Subcutaneous adipose tissue (tissue), 4 donors: Measurements from ENCODE around the gene TMEM234. TPM values are rescaled to one million over a fixed set of nuclear protein-coding genes. Genes with fewer than 3 reads are reported as not detected.

Experiments used
- CTCF ChIP-seq: fragments of 450-650 bp; IDR thresholded peaks from one replicate; pipeline ENCODE4 v1.5.1; 2016; ENCODE audit warnings: low read depth, mild to moderate bottlenecking, control low read depth, antibody characterized with exemption, moderate library complexity
- total RNA-seq, 4 donors: library from RNA; depleted of rRNA; stranded (reverse); fragments of >200 nt; gene quantifications; one replicate each; pipeline ENCODE4 v1.1.0, GENCODE V29; 2016

TMEM234 gene
- total RNA-seq, 4 donors from 2014 or later = 7.0 to 18.6 (median 9.4) TPM

DNA sequence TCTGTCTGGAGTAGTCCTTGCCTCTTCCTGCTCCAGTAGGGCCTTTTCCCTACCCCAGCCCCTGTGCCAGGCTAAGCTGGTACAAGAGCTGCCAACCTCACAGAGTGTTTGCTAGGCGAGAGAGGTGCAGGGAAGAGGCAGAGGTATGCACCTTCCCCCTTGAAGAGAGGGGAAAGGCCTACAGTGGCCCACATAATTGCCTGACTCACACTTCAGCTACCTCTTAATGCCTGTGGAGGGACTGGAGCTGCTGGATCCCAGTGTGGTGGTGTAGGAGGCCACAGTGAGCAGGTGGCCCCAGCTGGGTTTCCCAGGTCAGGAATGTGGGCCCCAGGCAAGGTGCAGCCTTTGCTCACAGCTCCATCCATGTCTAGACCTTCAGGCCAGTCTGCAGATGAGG, 25.1 kb downstream of the TMEM234 start:
- TF ChIP-seq CTCF = no peak

DNA sequence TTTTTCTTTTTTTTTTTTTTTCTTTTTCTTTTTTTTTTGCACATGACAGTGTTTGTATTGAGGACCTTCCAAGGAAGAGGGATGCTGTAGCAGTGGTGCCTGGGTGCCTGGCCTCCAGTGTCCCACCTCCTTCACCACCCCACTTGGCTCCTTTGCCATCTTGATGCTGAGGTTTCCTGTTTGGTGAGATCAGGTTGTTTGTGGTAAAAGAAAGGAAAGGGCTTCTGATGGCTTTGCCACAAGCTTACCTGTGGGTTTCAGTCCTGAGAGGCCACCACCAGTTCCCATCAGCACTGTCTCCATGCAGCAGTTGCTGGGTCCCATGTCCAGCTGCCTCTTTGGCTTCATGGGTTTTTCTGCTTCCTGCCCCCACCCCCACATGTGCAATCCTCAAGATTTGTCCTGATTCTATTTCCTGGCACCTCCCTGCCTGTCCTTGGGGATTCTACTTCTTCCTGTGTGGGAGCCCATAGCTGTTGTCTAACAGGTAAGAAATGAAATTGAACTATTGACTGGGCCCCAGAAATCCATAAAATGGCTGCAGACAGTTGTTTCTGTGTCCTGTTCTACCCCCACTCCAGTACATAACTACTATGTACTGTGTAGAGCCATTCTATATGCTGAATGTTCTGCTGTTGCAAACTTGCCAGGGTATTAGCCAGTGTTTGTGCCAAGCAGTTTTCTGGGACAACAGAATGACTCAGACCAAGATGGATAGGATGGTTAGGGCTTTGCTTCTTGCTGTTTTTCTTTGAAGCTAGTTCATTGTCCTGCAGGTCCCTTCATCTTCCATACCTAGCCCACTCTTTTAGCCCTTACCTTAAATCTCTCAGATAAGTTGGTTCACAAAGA, 26.0 kb downstream of the TMEM234 start:
- TF ChIP-seq CTCF = no peak

GRCh38 chr1:32195531-32195930, 26.6 kb downstream of the TMEM234 start:
- TF ChIP-seq CTCF = no peak

DNA sequence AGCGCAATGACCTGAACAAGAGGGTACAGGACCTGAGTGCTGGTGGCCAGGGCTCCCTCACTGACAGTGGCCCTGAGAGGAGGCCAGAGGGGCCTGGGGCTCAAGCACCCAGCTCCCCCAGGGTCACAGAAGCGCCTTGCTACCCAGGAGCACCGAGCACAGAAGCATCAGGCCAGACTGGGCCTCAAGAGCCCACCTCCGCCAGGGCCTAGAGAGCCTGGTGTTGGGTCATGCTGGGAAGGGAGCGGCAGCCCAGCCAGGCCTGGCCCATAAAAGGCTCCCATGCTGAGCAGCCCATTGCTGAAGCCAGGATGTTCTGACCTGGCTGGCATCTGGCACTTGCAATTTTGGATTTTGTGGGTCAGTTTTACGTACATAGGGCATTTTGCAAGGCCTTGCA, 27.2 kb downstream of the TMEM234 start:
- TF ChIP-seq CTCF = no peak

DNA sequence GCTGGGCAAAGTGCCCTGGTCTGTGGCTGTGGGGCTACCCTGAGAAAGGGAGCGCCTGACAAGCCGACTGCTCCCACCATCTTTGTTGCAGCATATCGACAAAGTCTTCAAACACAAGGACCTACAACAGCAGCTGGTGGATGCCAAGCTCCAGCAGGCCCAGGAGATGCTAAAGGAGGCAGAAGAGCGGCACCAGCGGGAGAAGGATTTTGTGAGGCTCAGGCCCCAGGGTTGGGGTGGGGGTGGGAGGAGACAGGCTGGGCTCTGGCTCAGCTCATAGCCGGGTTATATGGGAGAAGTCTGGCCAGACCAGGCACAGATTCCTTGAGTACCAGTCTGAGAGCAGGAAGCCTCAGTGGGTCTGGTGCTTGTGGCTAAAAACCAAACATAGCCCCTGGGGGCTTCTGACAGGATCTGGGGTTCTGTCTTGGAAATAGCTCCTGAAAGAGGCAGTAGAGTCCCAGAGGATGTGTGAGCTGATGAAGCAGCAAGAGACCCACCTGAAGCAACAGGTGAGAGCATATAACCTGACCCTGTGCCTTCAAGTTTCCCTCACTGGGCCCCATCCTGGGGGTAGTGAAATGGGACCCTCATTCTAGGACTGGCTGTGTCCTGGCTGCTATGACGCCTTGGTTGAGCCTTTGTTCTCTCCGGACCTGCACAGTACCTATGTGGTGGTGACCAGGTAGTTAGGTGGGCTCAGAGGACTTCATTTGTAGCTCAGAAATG, 29.8 kb downstream of the TMEM234 start:
- no peak for TF ChIP-seq CTCF

GRCh38 chr1:32187850-32188249, 34.3 kb downstream of the TMEM234 start:
- TF ChIP-seq CTCF = no peak

GRCh38 chr1:32186491-32186890, 35.7 kb downstream of the TMEM234 start:
- TF ChIP-seq CTCF = no peak
